B cell (primary cell): ENCODE results near the gene KRTAP5-2. TPM values are rescaled to one million over a fixed set of nuclear protein-coding genes. Genes with fewer than 3 reads are reported as not detected.

Experiments used
- ATAC-seq: fragments of 200-7000 bp; cut with Tn5 transposase; one replicate; pipeline ENCODE4 v1.10.0; 2021; ENCODE audit warnings: low read depth, mild to moderate bottlenecking, moderate number of reproducible peaks, moderate library complexity
- CTCF ChIA-PET: fragments of 350-600 bp; sonication (Branson Sonifier 250); formaldehyde crosslinking; loops from one replicate; lab custom pipeline; 2021; ENCODE audit warnings: antibody characterized with exemption, inconsistent platforms; lab: Charles Lee
- POLR2A ChIA-PET: fragments of 350-600 bp; sonication (Branson Sonifier 250); formaldehyde crosslinking; loops from one replicate; lab custom pipeline; 2021; ENCODE audit warnings: antibody characterized with exemption; lab: Charles Lee
- DNase-seq: peaks from one replicate; pipeline ENCODE4 v3.0.0; 2013
- H2AFZ ChIP-seq: 2 replicates; pipeline ENCODE4 v1.6.1; 2012; ENCODE audit warnings: mild to moderate bottlenecking, low read depth, low read length; ENCODE audit not compliant: insufficient read depth, poor library complexity, severe bottlenecking
- H3K27ac ChIP-seq, 2 donors: 1 replicate in 1 of 2; 2 replicates in 1 of 2; pipeline ENCODE4 v1.5.1; 2012 to 2013; ENCODE audit warnings: low read length in 2 of 2, mild to moderate bottlenecking in 2 of 2, moderate library complexity in 1 of 2
- H3K27me3 ChIP-seq, 4 experiments: fragments of 200-600 bp in 1 of 4; sonication (generic) in 1 of 4; replicated peaks in 1 of 4; 1 replicate in 2 of 4; 2 replicates in 2 of 4; pipeline versions ENCODE4 v1.6.1 to v1.7.0; 2013 to 2016; ENCODE audit warnings: low read length in 3 of 4, mild to moderate bottlenecking in 2 of 4, mixed read lengths in 1 of 4, moderate library complexity in 1 of 4; ENCODE audit not compliant: insufficient read depth in 4 of 4, control insufficient read depth in 3 of 4; ENCODE audit errors: control extremely low read depth in 1 of 4
- H3K36me3 ChIP-seq, 2 experiments: replicated peaks in 1 of 2; 1 replicate in 1 of 2; 2 replicates in 1 of 2; pipeline versions ENCODE4 v1.6.1 to v1.7.1; 2013; ENCODE audit warnings: low read length in 1 of 2; ENCODE audit not compliant: insufficient read depth in 2 of 2, control insufficient read depth in 1 of 2; ENCODE audit errors: control extremely low read depth in 1 of 2, extremely low read depth in 1 of 2
- H3K4me1 ChIP-seq, 2 donors: fragments of 200-600 bp in 1 of 2; sonication (generic) in 1 of 2; 1 replicate in 1 of 2; 2 replicates in 1 of 2; pipeline versions ENCODE4 v1.5.1 to v1.6.1; 2013 to 2017; ENCODE audit warnings: low read length in 2 of 2; ENCODE audit not compliant: control insufficient read depth in 2 of 2, insufficient read depth in 2 of 2
- H3K4me2 ChIP-seq: replicated peaks from 2 replicates; pipeline ENCODE3; 2012; ENCODE audit warnings: mild to moderate bottlenecking, low read depth, low read length; ENCODE audit not compliant: poor library complexity, severe bottlenecking
- H3K4me3 ChIP-seq, 5 experiments: fragments of 200-600 bp in 1 of 5; sonication (generic) in 1 of 5; 1 replicate in 3 of 5; 2 replicates in 2 of 5; pipeline versions ENCODE4 v1.5.1 to v1.7.0; 2011 to 2016; ENCODE audit warnings: low read length in 4 of 5, mild to moderate bottlenecking in 4 of 5, low read depth in 2 of 5, control low read depth in 1 of 5, moderate library complexity in 1 of 5; ENCODE audit not compliant: insufficient read depth in 1 of 5; ENCODE audit errors: control extremely low read depth in 1 of 5, extremely low read depth in 1 of 5
- H3K79me2 ChIP-seq: fragments of 200-600 bp; sonication (generic); one replicate; pipeline ENCODE4 v1.6.0; 2016; ENCODE audit warnings: low read length; ENCODE audit not compliant: control insufficient read depth, insufficient read depth
- H3K9ac ChIP-seq: fragments of 200-600 bp; sonication (generic); 2 replicates; pipeline ENCODE4 v1.6.1; 2017; ENCODE audit warnings: mild to moderate bottlenecking, low read length, moderate library complexity
- H3K9me3 ChIP-seq, 3 donors: one replicate each; pipeline versions ENCODE4 v1.6.1 to v1.7.1; 2013; ENCODE audit warnings: low read length in 2 of 3; ENCODE audit not compliant: control insufficient read depth in 2 of 3, insufficient read depth in 1 of 3; ENCODE audit errors: control extremely low read depth in 1 of 3
- H4K20me1 ChIP-seq: 2 replicates; pipeline ENCODE4 v1.6.0; 2012; ENCODE audit warnings: mild to moderate bottlenecking, low read length; ENCODE audit not compliant: insufficient read depth, control insufficient read depth, poor library complexity, severe bottlenecking
- H3K27ac Mint-ChIP-seq: one replicate; pipeline ENCODE4 v1.8.0; 2021; ENCODE audit warnings: mixed read lengths
- H3K27me3 Mint-ChIP-seq: one replicate; pipeline ENCODE4 v1.8.0; 2021; ENCODE audit warnings: mixed read lengths
- H3K4me1 Mint-ChIP-seq: one replicate; pipeline ENCODE4 v1.8.0; 2021; ENCODE audit warnings: mixed read lengths
- H3K4me3 Mint-ChIP-seq: one replicate; pipeline ENCODE4 v1.8.0; 2021; ENCODE audit warnings: mixed read lengths
- H3K9me3 Mint-ChIP-seq: one replicate; pipeline ENCODE4 v1.8.0; 2022; ENCODE audit warnings: mixed read lengths; ENCODE audit not compliant: insufficient read depth
- CTCF ChIP-seq: fragments of 200-600 bp; IDR thresholded peaks from one replicate; pipeline ENCODE4 v1.8.0; 2022; ENCODE audit warnings: antibody characterized with exemption, mild to moderate bottlenecking
- EZH2 ChIP-seq: IDR thresholded peaks from 2 replicates; pipeline ENCODE4 v1.6.1; 2012; ENCODE audit warnings: borderline replicate concordance, low read depth, mild to moderate bottlenecking, moderate library complexity, low read length; ENCODE audit not compliant: insufficient read depth, poor library complexity, severe bottlenecking
- WGBS: methylation state at CpG from one replicate; pipeline ENCODE4 v1.1.5; 2013; ENCODE audit warnings: missing lambda C conversion rate; ENCODE audit not compliant: insufficient coverage; 5-methylcytosine and 5-hydroxymethylcytosine counted together
- intact Hi-C: fragments of 100-400 bp; cut with micrococcal nuclease; formaldehyde crosslinking; loops from one replicate; pipeline ENCODE4 v1.10.0; 2022
- polyA plus RNA-seq: library from polyadenylated mRNA; depleted of rRNA; stranded (reverse); fragments of >200 nt; gene quantifications from 2 replicates; pipeline ENCODE4 v1.2.3, GENCODE V29; 2012
- total RNA-seq, 2 donors: library from RNA; stranded (reverse); fragments of 120-200 nt in 1 of 2; gene quantifications; 1 replicate in 1 of 2; 2 replicates in 1 of 2; pipeline versions ENCODE4 v1.2.3 to v1.2.4, GENCODE V29; 2013 to 2022

KRTAP5-2 gene
- total and polyA plus RNA-seq, 2 donors (not counting 1 experiment from before 2014, with no cell fraction given), result 0.36 TPM; not detected in 1

GRCh38 chr11:1572197-1573076 lies 25.7 kb downstream of the KRTAP5-2 start, which contains the start of gene DUSP8:
Gene DUSP8 (minus strand): TSS chr11:1572271. CDS start chr11:1565826, 6,445 bp downstream.
- Mint-ChIP-seq H3K4me3 (peak within 1 kb of the TSS; percentile 84), H3K4me1 (peaks cover 20% of the 10 kb centered on the region), H3K9me3 (no peaks in the 10 kb centered on the region), H3K27me3 (peaks cover 10% of the 10 kb centered on the region), H3K27ac (peak within 1 kb of the TSS; percentile 70)
- ATAC-seq (peak; percentile 48), DNase-seq (peak; percentile 97)
- ChIA-PET CTCF (interaction anchor here (1.2 to 3.0 kb wide), 6 partner anchors 19 to 370 kb away, joined by 4 to 60 read pairs (median 14); no protein-coding TSS in a partner anchor), POLR2A (interaction anchor here (0.8 to 2.0 kb wide), 2 partner anchors 17 to 25 kb away, joined by 4 to 9 read pairs; no protein-coding TSS in a partner anchor)
- intact Hi-C loops, result loop anchor here (5.0 kb wide), 2 partner anchors 120 to 310 kb away; no protein-coding TSS in a partner anchor
- Histone ChIP-seq H4K20me1 (no peaks in the 10 kb centered on the region), H3K36me3 (no peaks in the 10 kb centered on the region), H3K9ac (peak within 1 kb of the TSS; percentile 86), H3K79me2 (no peaks in the 10 kb centered on the region), H3K4me1 (peaks cover 31 to 33% of the 10 kb centered on the region in 2 donors), H3K27ac (peak within 1 kb of the TSS; percentile 85), H3K9me3 (peaks cover 0 to 2% (median 0%) of the 10 kb centered on the region in 3 donors), H3K4me3 (peak within 1 kb of the TSS in 4 of 5 experiments; percentile 40 to 75 (median 64)), H3K4me2 (peak within 1 kb of the TSS; percentile 96), H2AFZ (peak within 1 kb of the TSS; percentile 19), H3K27me3 (peaks cover 0 to 32% (median 9%) of the 10 kb centered on the region in 4 experiments)
- TF ChIP-seq EZH2, result peak; percentile 56
- TF ChIP-seq CTCF, result no peak
- WGBS, result 1% methylated on average over 120 of the region's 124 CpGs
